Smooth muscle cell (in vitro differentiated cells): ENCODE measurements around the gene RAP2B. TPM values are rescaled to one million over a fixed set of nuclear protein-coding genes. Genes with fewer than 3 reads are reported as not detected.

ENCODE experiments used
- DNase-seq: peaks from one replicate; lab custom pipeline; 2025; ENCODE audit not compliant: unreplicated experiment; lab: John Stamatoyannopoulos, UW
- H2AFZ ChIP-seq: fragments of 200-600 bp; sonication (generic); 2 replicates; pipeline ENCODE4 v1.6.0; 2016; ENCODE audit warnings: antibody characterized with exemption, low read depth, mild to moderate bottlenecking
- H3F3A ChIP-seq: fragments of 200-600 bp; sonication (generic); 2 replicates; pipeline ENCODE4 v1.6.0; 2017; ENCODE audit warnings: antibody characterized with exemption, low read depth
- H3K27ac ChIP-seq: fragments of 200-600 bp; sonication (generic); 2 replicates; pipeline ENCODE4 v1.5.1; 2016; ENCODE audit warnings: low read depth, mild to moderate bottlenecking
- H3K27me3 ChIP-seq: fragments of 200-600 bp; sonication (generic); 2 replicates; pipeline ENCODE4 v1.6.1; 2016; ENCODE audit warnings: low read depth, mild to moderate bottlenecking
- H3K36me3 ChIP-seq: fragments of 200-600 bp; sonication (generic); 2 replicates; pipeline ENCODE4 v1.5.1; 2016; ENCODE audit warnings: low read depth
- H3K4me1 ChIP-seq: fragments of 200-600 bp; sonication (generic); 2 replicates; pipeline ENCODE4 v1.5.1; 2016; ENCODE audit warnings: low read depth
- H3K4me2 ChIP-seq: fragments of 200-600 bp; sonication (generic); 2 replicates; pipeline ENCODE4 v1.6.0; 2016; ENCODE audit warnings: mild to moderate bottlenecking
- H3K4me3 ChIP-seq: fragments of 200-600 bp; sonication (generic); 2 replicates; pipeline ENCODE4 v1.5.1; 2016; ENCODE audit warnings: mild to moderate bottlenecking
- H3K79me2 ChIP-seq: fragments of 200-600 bp; sonication (generic); 2 replicates; pipeline ENCODE4 v1.6.0; 2016; ENCODE audit warnings: low read depth, mild to moderate bottlenecking
- H3K9ac ChIP-seq: fragments of 200-600 bp; sonication (generic); 2 replicates; pipeline ENCODE4 v1.6.0; 2016; ENCODE audit warnings: low read depth
- H3K9me3 ChIP-seq: fragments of 200-600 bp; sonication (generic); replicated peaks from 2 replicates; pipeline ENCODE4 v1.5.1; 2016; ENCODE audit warnings: low read depth
- H4K20me1 ChIP-seq: fragments of 200-600 bp; sonication (generic); 2 replicates; pipeline ENCODE4 v1.6.0; 2016; ENCODE audit warnings: low read depth
- WGBS: methylation state at CpG from one replicate; pipeline ENCODE4 v1.1.7; 2016; ENCODE audit warnings: low lambda C conversion rate; 5-methylcytosine and 5-hydroxymethylcytosine counted together
- polyA plus RNA-seq: library from polyadenylated mRNA; unstranded; fragments of >200 nt; fragmentation: Nextera tagmentation; extraction: Ambion mirVana; gene quantifications from 2 replicates; pipeline ENCODE4 v1.2.1, GENCODE V29; 2016
- total RNA-seq: library from RNA; depleted of rRNA; stranded (reverse); fragments of >200 nt; gene quantifications from 2 replicates; pipeline ENCODE4 v1.2.3, GENCODE V29; 2014
- TF ChIP-seq, protein P1 (sequence below): fragments of 200-600 bp; sonication (generic); IDR thresholded peaks from 2 replicates; pipeline ENCODE4 v1.5.1; 2017; ENCODE audit warnings: borderline replicate concordance, mild to moderate bottlenecking, antibody characterized with exemption; ENCODE audit not compliant: insufficient read depth, poor library complexity, severe bottlenecking

The RAP2B gene
- total and polyA plus RNA-seq, 2 experiments from 2014 or later: 10.7 to 29.0 TPM

- H3K9me3 ChIP-seq: peaks cover 4% of the 10 kb centered on the region
- TF ChIP-seq, protein P1, sequence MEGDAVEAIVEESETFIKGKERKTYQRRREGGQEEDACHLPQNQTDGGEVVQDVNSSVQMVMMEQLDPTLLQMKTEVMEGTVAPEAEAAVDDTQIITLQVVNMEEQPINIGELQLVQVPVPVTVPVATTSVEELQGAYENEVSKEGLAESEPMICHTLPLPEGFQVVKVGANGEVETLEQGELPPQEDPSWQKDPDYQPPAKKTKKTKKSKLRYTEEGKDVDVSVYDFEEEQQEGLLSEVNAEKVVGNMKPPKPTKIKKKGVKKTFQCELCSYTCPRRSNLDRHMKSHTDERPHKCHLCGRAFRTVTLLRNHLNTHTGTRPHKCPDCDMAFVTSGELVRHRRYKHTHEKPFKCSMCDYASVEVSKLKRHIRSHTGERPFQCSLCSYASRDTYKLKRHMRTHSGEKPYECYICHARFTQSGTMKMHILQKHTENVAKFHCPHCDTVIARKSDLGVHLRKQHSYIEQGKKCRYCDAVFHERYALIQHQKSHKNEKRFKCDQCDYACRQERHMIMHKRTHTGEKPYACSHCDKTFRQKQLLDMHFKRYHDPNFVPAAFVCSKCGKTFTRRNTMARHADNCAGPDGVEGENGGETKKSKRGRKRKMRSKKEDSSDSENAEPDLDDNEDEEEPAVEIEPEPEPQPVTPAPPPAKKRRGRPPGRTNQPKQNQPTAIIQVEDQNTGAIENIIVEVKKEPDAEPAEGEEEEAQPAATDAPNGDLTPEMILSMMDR: no peak
- no peak overlapping the region for H3K4me2 ChIP-seq
- H3K4me3 ChIP-seq: no peak overlapping the region
- no peaks in the 10 kb centered on the region for H3K79me2 ChIP-seq
- WGBS: 93% methylated on average over 1 of the region's 1 CpG
- H2AFZ ChIP-seq: no peak overlapping the region
- H3F3A ChIP-seq: peaks cover 4% of the 10 kb centered on the region
- H3K27me3 ChIP-seq: no peaks in the 10 kb centered on the region
- no peaks in the 10 kb centered on the region for H3K36me3 ChIP-seq
- no peaks in the 10 kb centered on the region for H4K20me1 ChIP-seq
- peaks cover 4% of the 10 kb centered on the region for H3K4me1 ChIP-seq
- DNase-seq: no peak
- no peak overlapping the region for H3K9ac ChIP-seq
- no peak overlapping the region for H3K27ac ChIP-seq
Measured at GRCh38 chr3:153127788-153128187, 34.2 kb upstream of the RAP2B start.

GRCh38 chr3:153129426-153129825 lies 32.6 kb upstream of the RAP2B start:
- no peaks in the 10 kb centered on the region for H3K36me3 ChIP-seq

DNA sequence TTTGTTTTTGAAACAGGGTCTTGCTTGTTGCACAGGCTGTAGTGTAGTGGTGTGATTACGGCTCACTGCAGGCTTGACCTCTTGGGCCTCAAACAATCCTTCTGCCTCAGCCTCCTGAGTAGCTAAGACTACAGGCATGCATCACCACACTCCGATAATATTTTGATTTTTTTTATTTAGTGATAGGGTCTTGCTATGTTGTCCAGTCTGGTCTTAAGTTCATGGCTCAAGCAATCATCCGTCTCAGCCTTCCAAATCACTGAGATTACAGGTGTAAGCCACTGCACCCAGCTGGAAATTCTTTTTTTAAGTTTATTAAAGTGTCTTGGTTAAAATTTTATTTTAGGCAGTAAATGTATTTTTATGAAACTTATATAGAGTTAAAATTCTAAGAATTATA lies 32.2 kb upstream of the RAP2B start:
- no peaks in the 10 kb centered on the region for H3K27me3 ChIP-seq
- no peak for DNase-seq
- H4K20me1 ChIP-seq: no peaks in the 10 kb centered on the region
- no peak overlapping the region for H3K4me3 ChIP-seq
- WGBS: 95% methylated on average over 3 of the region's 3 CpGs
- no peaks in the 10 kb centered on the region for H3K79me2 ChIP-seq
- H3K36me3 ChIP-seq: no peaks in the 10 kb centered on the region
- TF ChIP-seq, protein P1: no peak
- H3K9ac ChIP-seq: peak overlapping the region; percentile 31
- no peak overlapping the region for H2AFZ ChIP-seq
- H3K4me1 ChIP-seq: peaks cover 4% of the 10 kb centered on the region
- H3K9me3 ChIP-seq: no peaks in the 10 kb centered on the region
- H3K27ac ChIP-seq: peak overlapping the region; percentile 95
- no peak overlapping the region for H3K4me2 ChIP-seq
- H3F3A ChIP-seq: peaks cover 4% of the 10 kb centered on the region

More at GRCh38 chr3:153129426-153129825, 32.6 kb upstream of the RAP2B start:
- no peaks in the 10 kb centered on the region for H3K27me3 ChIP-seq
- 97% methylated on average over 11 of the region's 11 CpGs for WGBS
- TF ChIP-seq, protein P1: no peak
- H3K27ac ChIP-seq: no peak overlapping the region
- H3K4me1 ChIP-seq: peaks cover 4% of the 10 kb centered on the region
- peaks cover 4% of the 10 kb centered on the region for H3F3A ChIP-seq
- H2AFZ ChIP-seq: no peak overlapping the region
- no peak overlapping the region for H3K4me3 ChIP-seq
- no peak overlapping the region for H3K9ac ChIP-seq
- H3K4me2 ChIP-seq: no peak overlapping the region
- peaks cover 1% of the 10 kb centered on the region for H3K9me3 ChIP-seq
- no peaks in the 10 kb centered on the region for H4K20me1 ChIP-seq
- H3K79me2 ChIP-seq: no peaks in the 10 kb centered on the region
- no peak for DNase-seq

- Histone ChIP-seq H3F3A (peaks cover 4% of the 10 kb centered on the region), H3K27ac (peak overlapping the region; percentile 95), H3K9me3 (no peaks in the 10 kb centered on the region), H3K9ac (peak overlapping the region; percentile 58), H3K36me3 (no peaks in the 10 kb centered on the region), H3K4me3 (no peak overlapping the region), H3K4me2 (peak overlapping the region; percentile 30), H3K79me2 (no peaks in the 10 kb centered on the region), H2AFZ (peak overlapping the region; percentile 1), H3K27me3 (no peaks in the 10 kb centered on the region), H4K20me1 (no peaks in the 10 kb centered on the region), H3K4me1 (peaks cover 4% of the 10 kb centered on the region)
- 62% methylated on average over 2 of the region's 2 CpGs for WGBS
- no peak for DNase-seq
- TF ChIP-seq, protein P1: no peak
Measured at GRCh38 chr3:153130312-153130977, 31.6 kb upstream of the RAP2B start.
